Stomach (tissue), 9 donors: Measurements from ENCODE around the gene BTBD9. TPM values are rescaled to one million over a fixed set of nuclear protein-coding genes. Genes with fewer than 3 reads are reported as not detected.

Source experiments
- DNase-seq, 2 donors: peaks; one replicate each; pipeline versions ENCODE4 v3.0.0 to v3.0.0-alpha.2; 2013 to 2019
- H3K27ac ChIP-seq, 5 donors: fragments of 200-600 bp in 4 of 5; sonication (generic) in 4 of 5; one replicate each; pipeline ENCODE4 v1.5.1; 2013 to 2019; ENCODE audit warnings: mild to moderate bottlenecking in 1 of 5, moderate library complexity in 1 of 5
- H3K27me3 ChIP-seq, 3 donors: fragments of 200-600 bp; sonication (generic); one replicate each; pipeline ENCODE4 v1.5.1; 2017 to 2019; ENCODE audit warnings: mixed run types in 1 of 3
- H3K36me3 ChIP-seq, 4 donors: fragments of 200-600 bp; sonication (generic); 1 replicate in 3 of 4; 2 replicates in 1 of 4; pipeline ENCODE4 v1.5.1; 2016 to 2019
- H3K4me1 ChIP-seq, 4 donors: fragments of 200-600 bp; sonication (generic); one replicate each; pipeline ENCODE4 v1.5.1; 2016 to 2019
- H3K4me3 ChIP-seq, 4 donors: fragments of 200-600 bp; sonication (generic) in 3 of 4; one replicate each; pipeline ENCODE4 v1.5.1; 2016 to 2019; ENCODE audit warnings: mild to moderate bottlenecking in 1 of 4
- H3K9me3 ChIP-seq, 4 donors: fragments of 200-600 bp; sonication (generic); one replicate each; pipeline ENCODE4 v1.5.1; 2016 to 2019
- EP300 ChIP-seq: sonication (generic); formaldehyde crosslinking; IDR thresholded peaks from one replicate; pipeline ENCODE4 v1.6.1; 2017; ENCODE audit warnings: antibody characterized with exemption
- POLR2A ChIP-seq, 4 donors: fragments of 450-650 bp; IDR thresholded peaks; one replicate each; pipeline ENCODE4 v1.6.1; 2016; ENCODE audit warnings: antibody characterized with exemption in 4 of 4, control low read depth in 2 of 4, mild to moderate bottlenecking in 1 of 4, moderate library complexity in 1 of 4
- POLR2AphosphoS5 ChIP-seq, 3 donors: sonication (generic); formaldehyde crosslinking; IDR thresholded peaks; one replicate each; pipeline ENCODE4 v1.6.1; 2016; ENCODE audit warnings: antibody characterized with exemption in 3 of 3
- WGBS, 5 donors: extraction: QIAGEN DNeasy Blood & Tissue Kit in 3 of 5; methylation state at CpG; one replicate each; pipeline versions ENCODE4 v1.1.5 to v1.1.7; 2013 to 2018; 5-methylcytosine and 5-hydroxymethylcytosine counted together
- intact Hi-C: fragments of 100-400 bp; cut with DNase I; formaldehyde crosslinking; loops from one replicate; pipeline ENCODE4 v1.15.1; 2023; ENCODE audit warnings: low total_unique reads
- polyA plus RNA-seq, 3 donors: library from polyadenylated mRNA; stranded (reverse); fragments of 200-250 nt; gene quantifications; one replicate each; pipeline ENCODE4 v1.2.3, GENCODE V29; 2013
- total RNA-seq, 5 donors: library from RNA; depleted of rRNA; stranded (reverse); fragments of >200 nt; gene quantifications; one replicate each; pipeline versions ENCODE4 v1.1.0 to v1.2.3, GENCODE V29; 2014 to 2016
- TF ChIP-seq, protein P1 (sequence below), 7 experiments: fragments of 450-650 bp in 4 of 7; fragments of 200-600 bp in 3 of 7; sonication (generic) in 3 of 7; IDR thresholded peaks; one replicate each; pipeline ENCODE4 v1.5.1; 2016 to 2019; ENCODE audit warnings: antibody characterized with exemption in 7 of 7, control low read depth in 2 of 7, mild to moderate bottlenecking in 1 of 7
- donor health status: healthy with polysubstance abuse.
- donor health status: Bipolar disorder and iron deficiency.
- donor health status: healthy.

Gene BTBD9
- total and polyA plus RNA-seq, 8 donors, result 1.4 to 90.2 (median 6.8) TPM

DNA sequence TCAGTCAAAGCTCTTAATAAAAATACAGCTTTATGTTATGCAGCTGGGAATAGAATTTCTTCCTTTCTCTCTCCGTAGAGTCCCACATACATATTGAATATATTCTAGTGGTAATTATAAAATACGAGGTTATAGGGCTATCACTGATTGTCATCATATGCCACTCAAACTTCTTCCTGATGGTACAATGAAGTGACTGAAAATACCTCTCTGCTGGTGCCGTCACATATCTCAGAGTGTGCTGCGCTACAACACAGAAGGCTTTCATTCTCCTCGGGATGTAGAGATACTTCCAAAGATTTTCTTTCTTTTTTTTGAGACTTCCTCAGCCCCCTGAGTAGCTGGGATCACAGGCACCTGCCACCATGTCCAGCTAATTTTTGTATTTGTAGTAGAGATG is 249.9 kb downstream of the BTBD9 start:
- intact Hi-C loops, result no loop called here
- H3K9me3 ChIP-seq, result no peaks in the 10 kb centered on the region
- no peak for TF ChIP-seq EP300
- no peak for TF ChIP-seq POLR2AphosphoS5 (IDR thresholded peaks at IDR 0.05)
- TF ChIP-seq, protein P1, sequence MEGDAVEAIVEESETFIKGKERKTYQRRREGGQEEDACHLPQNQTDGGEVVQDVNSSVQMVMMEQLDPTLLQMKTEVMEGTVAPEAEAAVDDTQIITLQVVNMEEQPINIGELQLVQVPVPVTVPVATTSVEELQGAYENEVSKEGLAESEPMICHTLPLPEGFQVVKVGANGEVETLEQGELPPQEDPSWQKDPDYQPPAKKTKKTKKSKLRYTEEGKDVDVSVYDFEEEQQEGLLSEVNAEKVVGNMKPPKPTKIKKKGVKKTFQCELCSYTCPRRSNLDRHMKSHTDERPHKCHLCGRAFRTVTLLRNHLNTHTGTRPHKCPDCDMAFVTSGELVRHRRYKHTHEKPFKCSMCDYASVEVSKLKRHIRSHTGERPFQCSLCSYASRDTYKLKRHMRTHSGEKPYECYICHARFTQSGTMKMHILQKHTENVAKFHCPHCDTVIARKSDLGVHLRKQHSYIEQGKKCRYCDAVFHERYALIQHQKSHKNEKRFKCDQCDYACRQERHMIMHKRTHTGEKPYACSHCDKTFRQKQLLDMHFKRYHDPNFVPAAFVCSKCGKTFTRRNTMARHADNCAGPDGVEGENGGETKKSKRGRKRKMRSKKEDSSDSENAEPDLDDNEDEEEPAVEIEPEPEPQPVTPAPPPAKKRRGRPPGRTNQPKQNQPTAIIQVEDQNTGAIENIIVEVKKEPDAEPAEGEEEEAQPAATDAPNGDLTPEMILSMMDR (IDR thresholded peaks at IDR 0.05), result no peak
- no peak for TF ChIP-seq POLR2A (IDR thresholded peaks at IDR 0.05)
- H3K27ac ChIP-seq, result no peak overlapping the region
- 94 to 98% (median 95%) methylated on average over 5 of the region's 5 CpGs for WGBS, 5 donors
- no peaks in the 10 kb centered on the region for H3K4me1 ChIP-seq
- no peaks in the 10 kb centered on the region for H3K27me3 ChIP-seq
- no peaks in the 10 kb centered on the region for H3K36me3 ChIP-seq
- no peak for DNase-seq
- H3K4me3 ChIP-seq, result no peak overlapping the region

DNA sequence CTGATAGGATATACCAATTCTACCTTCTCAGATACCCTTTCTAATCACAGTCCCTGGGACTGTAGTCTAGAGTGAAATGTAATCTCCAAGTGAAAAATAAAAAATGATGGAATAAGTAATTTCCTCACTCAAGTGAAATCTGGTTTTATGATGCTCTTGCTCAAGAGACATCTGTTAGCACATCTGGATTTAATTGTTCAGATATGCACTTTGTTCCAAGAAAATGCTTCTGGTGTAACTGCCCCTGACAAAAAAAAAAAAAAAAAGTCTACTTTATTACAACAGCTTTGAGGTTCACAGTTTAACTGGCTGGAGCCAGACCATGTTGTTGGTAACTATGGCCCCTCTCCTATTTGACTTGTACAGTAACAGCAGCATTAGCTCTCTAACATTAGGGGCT is 251.8 kb downstream of the BTBD9 start:
- no peak overlapping the region for H3K27ac ChIP-seq
- no peaks in the 10 kb centered on the region for H3K27me3 ChIP-seq
- no peaks in the 10 kb centered on the region for H3K9me3 ChIP-seq
- H3K36me3 ChIP-seq, result no peaks in the 10 kb centered on the region
- peak in 1 of 2 donors; percentile 19 for DNase-seq
- H3K4me3 ChIP-seq, result no peak overlapping the region
- TF ChIP-seq EP300 (no peak), POLR2AphosphoS5 (IDR thresholded peaks at IDR 0.05) (no peak), POLR2A (IDR thresholded peaks at IDR 0.05) (no peak)
- TF ChIP-seq, protein P1 (IDR thresholded peaks at IDR 0.05), result no peak
- H3K4me1 ChIP-seq, result no peaks in the 10 kb centered on the region
- intact Hi-C loops, result no loop called here

DNA sequence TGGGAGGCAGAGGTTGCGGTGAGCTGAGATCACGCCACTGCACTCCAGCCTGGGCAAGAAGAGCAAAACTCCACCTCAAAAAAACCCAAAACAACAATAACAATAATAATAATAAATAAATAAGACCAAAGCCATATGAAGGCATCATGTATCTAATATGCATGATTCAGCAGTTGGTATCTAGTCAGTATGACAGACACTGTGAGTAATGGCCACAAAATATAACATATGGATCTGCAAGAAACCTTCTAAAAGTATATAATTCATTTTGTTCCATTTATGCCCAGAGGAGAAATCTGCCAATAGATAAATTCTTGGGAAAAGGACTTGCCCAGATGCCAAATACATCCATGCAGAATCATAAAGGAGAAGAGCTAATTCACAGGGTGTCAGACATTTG is 252.3 kb downstream of the BTBD9 start:
- no peaks in the 10 kb centered on the region for H3K27me3 ChIP-seq
- TF ChIP-seq EP300 (no peak), POLR2AphosphoS5 (IDR thresholded peaks at IDR 0.05) (no peak), POLR2A (IDR thresholded peaks at IDR 0.05) (no peak)
- TF ChIP-seq, protein P1 (IDR thresholded peaks at IDR 0.05), result no peak
- no peak for DNase-seq
- no peaks in the 10 kb centered on the region for H3K36me3 ChIP-seq
- no peak overlapping the region for H3K4me3 ChIP-seq
- H3K9me3 ChIP-seq, result no peaks in the 10 kb centered on the region
- 96 to 100% (median 98%) methylated on average over 2 of the region's 2 CpGs for WGBS, 5 donors
- intact Hi-C loops, result no loop called here
- no peak overlapping the region for H3K27ac ChIP-seq
- no peaks in the 10 kb centered on the region for H3K4me1 ChIP-seq

DNA sequence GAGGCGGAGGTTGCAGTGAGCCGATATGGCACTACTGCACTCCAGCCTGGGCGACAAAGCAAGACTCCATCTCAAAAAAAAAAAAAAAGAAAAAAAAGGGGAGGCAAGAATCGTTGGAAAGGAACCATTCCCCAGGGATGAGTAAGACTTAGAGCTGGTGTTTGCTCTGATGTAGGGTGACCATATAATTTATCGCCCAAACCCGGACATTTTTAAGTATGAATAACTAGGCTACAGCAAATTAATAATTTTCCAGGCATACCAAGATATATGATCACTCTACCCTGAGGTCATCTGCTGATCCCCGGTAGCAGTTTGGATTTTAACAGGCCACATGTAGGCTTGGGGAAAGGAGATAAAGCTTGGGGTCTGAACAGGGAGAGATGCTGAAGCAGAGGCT is 260.9 kb downstream of the BTBD9 start:
- no peak for DNase-seq
- H3K9me3 ChIP-seq, result no peaks in the 10 kb centered on the region
- intact Hi-C loops, result no loop called here
- no peaks in the 10 kb centered on the region for H3K36me3 ChIP-seq
- TF ChIP-seq EP300 (no peak), POLR2AphosphoS5 (IDR thresholded peaks at IDR 0.05) (no peak), POLR2A (IDR thresholded peaks at IDR 0.05) (no peak)
- TF ChIP-seq, protein P1 (IDR thresholded peaks at IDR 0.05), result no peak
- 87 to 95% (median 94%) methylated on average over 7 of the region's 7 CpGs for WGBS, 5 donors
- H3K4me3 ChIP-seq, result no peak overlapping the region
- H3K4me1 ChIP-seq, result no peaks in the 10 kb centered on the region
- no peaks in the 10 kb centered on the region for H3K27me3 ChIP-seq
- no peak overlapping the region for H3K27ac ChIP-seq
